ENCODE data around the gene POLR2A.
A peak's percentile ranks its signal among the peaks of the same experiment; 100 is the strongest.

The POLR2A gene

DNA sequence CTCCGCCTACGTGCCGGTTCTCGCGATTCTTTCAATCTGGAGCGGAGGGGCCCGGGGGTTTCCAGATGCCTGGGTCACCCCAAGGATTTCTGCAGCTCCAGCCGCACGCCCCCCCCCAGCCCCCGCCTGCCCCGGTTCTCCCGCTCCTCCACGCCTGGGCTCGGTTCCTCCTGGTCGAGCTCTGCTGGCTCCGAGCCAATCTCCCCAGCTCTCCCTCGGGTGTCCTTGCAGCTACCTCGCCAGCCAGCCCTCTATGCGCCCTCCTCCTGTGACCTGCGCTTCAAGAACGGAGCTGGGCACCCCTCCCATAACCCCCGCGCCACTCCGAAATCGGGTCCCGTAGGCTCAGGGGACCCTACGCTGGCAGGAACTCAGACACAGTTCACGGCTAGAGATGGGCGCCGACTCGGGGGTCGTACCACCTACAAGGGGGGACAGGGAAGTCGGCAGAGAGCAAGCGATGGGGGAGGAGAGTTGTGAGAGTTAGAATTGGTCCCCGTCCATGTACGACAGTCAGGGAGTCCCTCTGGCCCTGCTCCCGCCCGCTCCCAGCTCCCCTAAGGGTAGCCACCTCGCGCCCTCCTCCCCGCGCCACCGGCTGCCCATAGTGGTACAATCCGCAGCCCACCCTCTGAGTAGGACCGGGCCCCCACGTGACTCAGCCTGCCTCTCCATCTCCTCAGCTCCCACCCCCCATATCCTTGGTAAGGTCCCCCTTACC is 43.9 kb upstream of the POLR2A start:
- H3K79me1 ChIP-seq (ENCODE audit: low read length): peaks cover 18% of the 10 kb centered on the region
- peak overlapping the region; percentile 67 for H3K18ac ChIP-seq (ENCODE audit: low read length)
- H3K79me2 ChIP-seq (ENCODE audit: control insufficient read depth, insufficient read depth, low read length, poor library complexity): peaks cover 4% of the 10 kb centered on the region
- H4K91ac ChIP-seq (ENCODE audit: low read depth, low read length): peak overlapping the region; percentile 29
- no peak overlapping the region for H3K23ac ChIP-seq (ENCODE audit: low read length)
- no peak overlapping the region for H2BK12ac ChIP-seq (ENCODE audit: low read length)
- peak overlapping the region; percentile 62 for H3K9ac ChIP-seq (ENCODE audit: low read length)
- H3K9me3 ChIP-seq (ENCODE audit: insufficient read depth, low read depth, low read length): peaks cover 2% of the 10 kb centered on the region
- no CpG with 5 or more reads among the region's 46 CpGs for WGBS (ENCODE audit: extremely low coverage, insufficient coverage, insufficient read length)
- H3K4ac ChIP-seq (ENCODE audit: low read depth, low read length): no peak overlapping the region
- H3K4me1 ChIP-seq (ENCODE audit: control insufficient read depth in 1 of 2, insufficient read depth in 2 of 2, low read length in 2 of 2): peaks cover 25 to 33% of the 10 kb centered on the region in 2 experiments
- peak overlapping the region; percentile 70 for H3K4me2 ChIP-seq (ENCODE audit: low read length)
- H2AFZ ChIP-seq (ENCODE audit: insufficient read depth, low read length, poor library complexity): peak overlapping the region; percentile 48
- peaks cover 18% of the 10 kb centered on the region for H3K27me3 ChIP-seq (ENCODE audit: insufficient read depth, low read length)
- H3K36me3 ChIP-seq (ENCODE audit: control insufficient read depth in 1 of 2, insufficient read depth in 2 of 2, low read length in 2 of 2): no peaks in the 10 kb centered on the region
- H3K4me3 ChIP-seq (ENCODE audit: low read depth, low read length): peak overlapping the region; percentile 74
- H2BK120ac ChIP-seq (ENCODE audit: insufficient read depth, low read length, poor library complexity): no peak overlapping the region
- peak overlapping the region; percentile 77 for H4K8ac ChIP-seq (ENCODE audit: low read depth, low read length)
- H3K14ac ChIP-seq (ENCODE audit: low read length): peak overlapping the region; percentile 33
- no peak overlapping the region for H3K27ac ChIP-seq (ENCODE audit: low read depth, low read length)
- no peak overlapping the region for H2AK5ac ChIP-seq (ENCODE audit: low read length)
- peak overlapping the region; percentile 6 for H4K12ac ChIP-seq (ENCODE audit: low read depth, low read length)
- DNase-seq: no peak
- no peak overlapping the region for H2BK5ac ChIP-seq (ENCODE audit: low read depth, low read length, poor library complexity)

DNA sequence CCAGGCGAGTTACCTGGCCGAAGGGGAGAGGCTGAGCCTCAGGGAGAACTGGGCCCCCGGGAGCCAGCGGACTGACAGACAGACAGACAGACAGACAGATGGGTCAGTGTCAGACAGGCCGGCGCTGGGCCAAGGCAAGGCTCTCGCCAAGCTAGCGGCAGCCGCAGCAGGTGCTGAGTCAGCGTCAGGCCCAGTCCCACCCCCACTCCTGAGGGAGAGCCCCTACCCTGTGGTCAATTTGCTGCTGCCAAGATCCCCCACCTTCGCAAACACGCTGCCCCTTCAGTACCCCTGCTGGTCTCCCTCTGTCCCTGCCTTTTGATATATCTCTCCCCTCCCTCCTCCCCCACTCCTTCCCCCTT is 43.4 kb upstream of the POLR2A start:
- H2AFZ ChIP-seq (ENCODE audit: insufficient read depth, low read length, poor library complexity): no peak overlapping the region
- no peak overlapping the region for H3K27ac ChIP-seq (ENCODE audit: low read depth, low read length)
- H4K12ac ChIP-seq (ENCODE audit: low read depth, low read length): no peak overlapping the region
- H3K18ac ChIP-seq (ENCODE audit: low read length): no peak overlapping the region
- H3K9ac ChIP-seq (ENCODE audit: low read length): no peak overlapping the region
- no peak overlapping the region for H3K14ac ChIP-seq (ENCODE audit: low read length)
- H3K4ac ChIP-seq (ENCODE audit: low read depth, low read length): no peak overlapping the region
- DNase-seq: no peak
- H3K79me2 ChIP-seq (ENCODE audit: control insufficient read depth, insufficient read depth, low read length, poor library complexity): peaks cover 4% of the 10 kb centered on the region
- H2BK5ac ChIP-seq (ENCODE audit: low read depth, low read length, poor library complexity): no peak overlapping the region
- peak overlapping the region; percentile 70 for H3K4me2 ChIP-seq (ENCODE audit: low read length)
- no peak overlapping the region for H2BK120ac ChIP-seq (ENCODE audit: insufficient read depth, low read length, poor library complexity)
- H3K4me3 ChIP-seq (ENCODE audit: low read depth, low read length): peak overlapping the region; percentile 74
- H3K79me1 ChIP-seq (ENCODE audit: low read length): peaks cover 17% of the 10 kb centered on the region
- H3K27me3 ChIP-seq (ENCODE audit: insufficient read depth, low read length): peaks cover 18% of the 10 kb centered on the region
- H3K23ac ChIP-seq (ENCODE audit: low read length): no peak overlapping the region
- peak overlapping the region; percentile 29 for H4K91ac ChIP-seq (ENCODE audit: low read depth, low read length)
- H2AK5ac ChIP-seq (ENCODE audit: low read length): peak overlapping the region; percentile 24
- peak overlapping the region; percentile 77 for H4K8ac ChIP-seq (ENCODE audit: low read depth, low read length)
- WGBS (ENCODE audit: extremely low coverage, insufficient coverage, insufficient read length): no CpG with 5 or more reads among the region's 12 CpGs
- no peaks in the 10 kb centered on the region for H3K36me3 ChIP-seq (ENCODE audit: control insufficient read depth in 1 of 2, insufficient read depth in 2 of 2, low read length in 2 of 2)
- H3K9me3 ChIP-seq (ENCODE audit: insufficient read depth, low read depth, low read length): peaks cover 2% of the 10 kb centered on the region
- no peak overlapping the region for H2BK12ac ChIP-seq (ENCODE audit: low read length)
- peaks cover 25 to 38% of the 10 kb centered on the region in 2 experiments for H3K4me1 ChIP-seq (ENCODE audit: control insufficient read depth in 1 of 2, insufficient read depth in 2 of 2, low read length in 2 of 2)

DNA sequence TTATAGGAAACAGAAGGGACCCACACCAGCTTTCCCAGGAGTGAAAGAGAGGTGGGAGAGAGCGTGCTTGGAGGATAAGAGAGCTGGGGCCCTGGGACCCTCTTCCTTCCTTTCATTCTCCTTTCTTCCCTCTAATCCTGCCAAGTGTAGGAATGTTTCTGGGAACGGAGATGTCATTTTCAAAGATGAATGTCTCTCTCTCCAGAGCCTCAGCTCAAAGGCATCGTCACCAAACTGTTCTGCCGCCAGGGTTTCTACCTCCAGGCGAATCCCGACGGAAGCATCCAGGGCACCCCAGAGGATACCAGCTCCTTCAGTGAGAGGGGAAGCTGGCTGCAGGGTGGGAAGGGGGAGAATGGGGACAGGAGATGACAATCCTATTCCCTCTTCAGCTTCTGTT is 42.9 kb upstream of the POLR2A start:
- H3K4me3 ChIP-seq (ENCODE audit: low read depth, low read length): no peak overlapping the region
- no CpG with 5 or more reads among the region's 7 CpGs for WGBS (ENCODE audit: extremely low coverage, insufficient coverage, insufficient read length)

DNA sequence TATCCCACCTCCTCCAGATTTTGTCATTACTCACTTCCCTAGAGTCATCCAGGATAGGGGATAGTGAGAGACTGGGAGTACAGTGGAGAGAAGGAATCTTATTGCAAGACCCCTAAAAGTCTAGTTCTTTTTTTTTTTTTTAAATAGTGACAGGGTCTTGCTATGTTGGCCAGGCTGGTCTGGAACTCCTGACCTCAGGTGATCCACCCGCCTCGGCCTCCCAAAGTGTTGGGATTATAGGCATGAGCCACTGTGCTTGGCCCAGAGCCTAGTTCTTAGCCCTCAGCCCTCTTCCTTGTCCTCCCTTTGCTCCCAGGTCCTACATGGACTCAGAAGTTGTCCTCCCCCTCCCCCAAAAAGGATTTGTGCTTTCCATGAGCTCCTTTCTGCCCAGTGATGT is 42.0 kb upstream of the POLR2A start:
- Histone ChIP-seq H2BK12ac (ENCODE audit: low read length) (no peak overlapping the region), H3K23ac (ENCODE audit: low read length) (no peak overlapping the region), H3K14ac (ENCODE audit: low read length) (no peak overlapping the region), H3K4me1 (ENCODE audit: control insufficient read depth in 1 of 2, insufficient read depth in 2 of 2, low read length in 2 of 2) (peaks cover 17 to 31% of the 10 kb centered on the region in 2 experiments), H2BK5ac (ENCODE audit: low read depth, low read length, poor library complexity) (no peak overlapping the region), H3K9ac (ENCODE audit: low read length) (no peak overlapping the region), H3K4me2 (ENCODE audit: low read length) (no peak overlapping the region), H3K4ac (ENCODE audit: low read depth, low read length) (no peak overlapping the region), H3K27ac (ENCODE audit: low read depth, low read length) (no peak overlapping the region), H2AK5ac (ENCODE audit: low read length) (no peak overlapping the region), H4K91ac (ENCODE audit: low read depth, low read length) (no peak overlapping the region), H3K36me3 (ENCODE audit: control insufficient read depth in 1 of 2, insufficient read depth in 2 of 2, low read length in 2 of 2) (no peaks in the 10 kb centered on the region), H3K9me3 (ENCODE audit: insufficient read depth, low read depth, low read length) (no peaks in the 10 kb centered on the region), H4K12ac (ENCODE audit: low read depth, low read length) (no peak overlapping the region), H2BK120ac (ENCODE audit: insufficient read depth, low read length, poor library complexity) (no peak overlapping the region), H3K79me1 (ENCODE audit: low read length) (peaks cover 9% of the 10 kb centered on the region), H3K18ac (ENCODE audit: low read length) (no peak overlapping the region), H3K79me2 (ENCODE audit: control insufficient read depth, insufficient read depth, low read length, poor library complexity) (peaks cover 2% of the 10 kb centered on the region), H4K8ac (ENCODE audit: low read depth, low read length) (no peak overlapping the region), H2AFZ (ENCODE audit: insufficient read depth, low read length, poor library complexity) (no peak overlapping the region), H3K4me3 (ENCODE audit: low read depth, low read length) (no peak overlapping the region), H3K27me3 (ENCODE audit: insufficient read depth, low read length) (peaks cover 18% of the 10 kb centered on the region)
- no peak for DNase-seq
- WGBS (ENCODE audit: extremely low coverage, insufficient coverage, insufficient read length): no CpG with 5 or more reads among the region's 2 CpGs

More for the DNA sequence above, 42.9 kb upstream of the POLR2A start:
- no peak overlapping the region for H2BK120ac ChIP-seq (ENCODE audit: insufficient read depth, low read length, poor library complexity)
- peaks cover 2% of the 10 kb centered on the region for H3K9me3 ChIP-seq (ENCODE audit: insufficient read depth, low read depth, low read length)
- peak overlapping the region; percentile 70 for H3K4me2 ChIP-seq (ENCODE audit: low read length)
- DNase-seq: no peak
- no peaks in the 10 kb centered on the region for H3K36me3 ChIP-seq (ENCODE audit: control insufficient read depth in 1 of 2, insufficient read depth in 2 of 2, low read length in 2 of 2)
- no peak overlapping the region for H2BK12ac ChIP-seq (ENCODE audit: low read length)
- no peak overlapping the region for H3K18ac ChIP-seq (ENCODE audit: low read length)
- H3K4ac ChIP-seq (ENCODE audit: low read depth, low read length): no peak overlapping the region
- peaks cover 18% of the 10 kb centered on the region for H3K27me3 ChIP-seq (ENCODE audit: insufficient read depth, low read length)
- no peak overlapping the region for H2BK5ac ChIP-seq (ENCODE audit: low read depth, low read length, poor library complexity)
- H3K9ac ChIP-seq (ENCODE audit: low read length): no peak overlapping the region
- peaks cover 14% of the 10 kb centered on the region for H3K79me1 ChIP-seq (ENCODE audit: low read length)
- H2AFZ ChIP-seq (ENCODE audit: insufficient read depth, low read length, poor library complexity): no peak overlapping the region
- peaks cover 2% of the 10 kb centered on the region for H3K79me2 ChIP-seq (ENCODE audit: control insufficient read depth, insufficient read depth, low read length, poor library complexity)
- no peak overlapping the region for H3K14ac ChIP-seq (ENCODE audit: low read length)
- no peak overlapping the region for H4K91ac ChIP-seq (ENCODE audit: low read depth, low read length)
- peaks cover 23 to 37% of the 10 kb centered on the region in 2 experiments for H3K4me1 ChIP-seq (ENCODE audit: control insufficient read depth in 1 of 2, insufficient read depth in 2 of 2, low read length in 2 of 2)
- H4K12ac ChIP-seq (ENCODE audit: low read depth, low read length): no peak overlapping the region
- no peak overlapping the region for H3K27ac ChIP-seq (ENCODE audit: low read depth, low read length)
- H2AK5ac ChIP-seq (ENCODE audit: low read length): no peak overlapping the region
- H4K8ac ChIP-seq (ENCODE audit: low read depth, low read length): no peak overlapping the region
- H3K23ac ChIP-seq (ENCODE audit: low read length): no peak overlapping the region
